ENCODE measurements around the gene CDX2. TPM values are rescaled to one million over a fixed set of nuclear protein-coding genes. Genes with fewer than 3 reads are reported as not detected.

Gene CDX2
- total RNA-seq, 2 experiments from 2014 or later, result not detected

DNA sequence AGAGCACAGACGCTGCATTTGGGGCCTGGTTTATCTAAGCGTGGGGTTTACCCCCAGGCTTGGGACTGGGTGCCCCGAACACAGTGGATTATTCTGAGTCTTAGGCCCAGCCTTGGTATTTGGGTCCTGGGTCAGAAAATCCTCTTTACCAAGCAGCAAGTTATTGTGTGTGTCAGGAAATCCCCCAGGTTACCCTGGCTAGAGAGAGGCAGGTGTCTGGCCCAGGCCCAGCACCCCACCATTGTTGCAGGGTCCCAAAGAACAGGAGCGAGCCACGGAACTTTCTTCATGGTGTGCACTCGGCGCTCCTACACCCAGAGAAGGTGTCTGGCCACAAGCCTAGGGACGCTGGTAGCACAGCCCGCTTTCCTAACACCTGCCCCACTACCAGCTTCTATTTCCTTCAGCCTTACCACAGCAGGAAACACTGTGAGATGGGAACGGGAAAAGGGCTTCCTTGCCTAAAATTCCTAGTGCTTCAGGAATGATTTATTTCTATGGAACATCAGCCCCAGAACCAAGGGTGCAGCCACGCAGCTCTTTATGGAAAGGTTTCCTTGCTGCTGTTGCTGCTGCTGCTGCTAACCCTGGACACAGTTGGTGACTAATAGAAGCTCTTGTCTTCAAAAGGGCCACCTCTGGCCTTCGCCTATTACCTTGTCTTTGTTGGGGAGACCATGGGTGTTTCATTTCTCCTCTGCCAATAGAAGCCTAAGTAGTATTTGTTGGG, 7.4 kb upstream of the CDX2 start:
- no peak overlapping the region for H2AFZ ChIP-seq (ENCODE audit: low read length)
- H3K9me3 ChIP-seq (ENCODE audit: low read length), result no peaks in the 10 kb centered on the region
- no TSS peak for BruUV-seq (replicated peaks)
- no peak for TF ChIP-seq EZH2phosphoT487 (IDR thresholded peaks at IDR 0.05; ENCODE audit: borderline replicate concordance, low read depth, low read length)
- TF ChIP-seq, protein P1, sequence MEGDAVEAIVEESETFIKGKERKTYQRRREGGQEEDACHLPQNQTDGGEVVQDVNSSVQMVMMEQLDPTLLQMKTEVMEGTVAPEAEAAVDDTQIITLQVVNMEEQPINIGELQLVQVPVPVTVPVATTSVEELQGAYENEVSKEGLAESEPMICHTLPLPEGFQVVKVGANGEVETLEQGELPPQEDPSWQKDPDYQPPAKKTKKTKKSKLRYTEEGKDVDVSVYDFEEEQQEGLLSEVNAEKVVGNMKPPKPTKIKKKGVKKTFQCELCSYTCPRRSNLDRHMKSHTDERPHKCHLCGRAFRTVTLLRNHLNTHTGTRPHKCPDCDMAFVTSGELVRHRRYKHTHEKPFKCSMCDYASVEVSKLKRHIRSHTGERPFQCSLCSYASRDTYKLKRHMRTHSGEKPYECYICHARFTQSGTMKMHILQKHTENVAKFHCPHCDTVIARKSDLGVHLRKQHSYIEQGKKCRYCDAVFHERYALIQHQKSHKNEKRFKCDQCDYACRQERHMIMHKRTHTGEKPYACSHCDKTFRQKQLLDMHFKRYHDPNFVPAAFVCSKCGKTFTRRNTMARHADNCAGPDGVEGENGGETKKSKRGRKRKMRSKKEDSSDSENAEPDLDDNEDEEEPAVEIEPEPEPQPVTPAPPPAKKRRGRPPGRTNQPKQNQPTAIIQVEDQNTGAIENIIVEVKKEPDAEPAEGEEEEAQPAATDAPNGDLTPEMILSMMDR (conservative IDR thresholded peaks at IDR 0.05; ENCODE audit: low read length), result no peak
- no peak overlapping the region for H3K27ac ChIP-seq (ENCODE audit: low read depth, low read length, poor library complexity, severe bottlenecking)
- H4K20me1 ChIP-seq (ENCODE audit: insufficient read depth, low read length), result no peaks in the 10 kb centered on the region
- no peak overlapping the region for H3K4me2 ChIP-seq (ENCODE audit: low read length)
- H3K36me3 ChIP-seq (ENCODE audit: insufficient read depth, low read length), result no peaks in the 10 kb centered on the region
- no peaks in the 10 kb centered on the region for H3K79me2 ChIP-seq (ENCODE audit: insufficient read depth, low read depth, low read length)
- no peak for DNase-seq (ENCODE audit: low spot score)
- H3K4me1 ChIP-seq (ENCODE audit: insufficient read depth, low read length, poor library complexity, severe bottlenecking), result no peaks in the 10 kb centered on the region
- no peak overlapping the region for H3K4me3 ChIP-seq (ENCODE audit: low read depth, low read length, poor library complexity, severe bottlenecking)
- intact Hi-C loops (cut with micrococcal nuclease; ENCODE audit: unreplicated experiment), result no loop called here
- ChIA-PET CTCF (ENCODE audit: unreplicated experiment) (no interaction called here), POLR2A (no interaction called here)
- H3K9me2 ChIP-seq (ENCODE audit: insufficient read depth, low read length), result no peaks in the 10 kb centered on the region

DNA sequence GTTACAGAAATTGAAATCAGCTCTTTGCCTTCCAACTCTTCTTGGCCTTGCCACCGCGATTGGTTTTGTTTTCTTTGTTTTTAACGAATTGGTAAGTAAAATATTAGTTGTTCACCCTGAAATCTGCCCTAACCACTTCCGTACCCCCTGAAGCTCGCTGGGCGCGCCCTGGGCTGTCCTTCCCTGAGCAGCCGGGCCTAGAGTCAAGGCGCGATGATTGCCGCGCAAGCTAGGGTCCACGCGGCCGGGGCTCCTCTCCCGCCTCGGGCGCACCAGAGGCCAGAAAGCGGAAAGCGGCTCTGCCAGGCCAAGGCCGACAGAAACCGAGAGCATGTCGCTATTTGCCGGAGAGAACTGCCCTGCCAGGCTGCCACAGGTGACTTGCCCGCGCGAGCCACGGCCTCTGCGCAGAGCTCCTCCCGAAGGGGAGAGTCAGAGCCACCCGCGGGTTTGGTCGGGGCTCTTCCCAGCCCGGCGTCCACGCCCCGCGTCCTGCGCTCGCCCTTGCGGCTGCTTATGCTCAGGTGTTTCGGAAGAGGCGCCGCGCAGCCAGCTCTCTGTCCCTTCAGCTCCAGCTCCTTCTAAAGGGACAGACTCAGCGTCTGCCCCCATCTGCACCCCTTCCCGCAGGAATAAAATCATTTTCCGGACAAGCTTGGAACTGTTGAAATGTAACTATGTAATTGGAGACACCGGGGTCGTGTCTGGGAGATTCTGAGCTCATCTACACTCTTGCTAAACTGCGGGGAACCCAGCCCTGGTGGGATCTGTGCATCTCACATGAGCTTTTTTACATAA, 6.6 kb upstream of the CDX2 start:
- Histone ChIP-seq H3K4me3 (ENCODE audit: low read depth, low read length, poor library complexity, severe bottlenecking) (no peak overlapping the region), H3K36me3 (ENCODE audit: insufficient read depth, low read length) (no peaks in the 10 kb centered on the region), H2AFZ (ENCODE audit: low read length) (no peak overlapping the region), H3K9me2 (ENCODE audit: insufficient read depth, low read length) (no peaks in the 10 kb centered on the region), H3K9me3 (ENCODE audit: low read length) (no peaks in the 10 kb centered on the region), H3K27ac (ENCODE audit: low read depth, low read length, poor library complexity, severe bottlenecking) (no peak overlapping the region), H3K79me2 (ENCODE audit: insufficient read depth, low read depth, low read length) (no peaks in the 10 kb centered on the region), H4K20me1 (ENCODE audit: insufficient read depth, low read length) (no peaks in the 10 kb centered on the region), H3K4me1 (ENCODE audit: insufficient read depth, low read length, poor library complexity, severe bottlenecking) (no peaks in the 10 kb centered on the region), H3K4me2 (ENCODE audit: low read length) (no peak overlapping the region)
- no TSS peak for BruUV-seq (replicated peaks)
- intact Hi-C loops (cut with micrococcal nuclease; ENCODE audit: unreplicated experiment), result no loop called here
- ChIA-PET POLR2A (interaction anchor here (0.6 kb wide), 1 partner anchor 689 kb away, joined by 3 read pairs; no protein-coding TSS in a partner anchor), CTCF (ENCODE audit: unreplicated experiment) (no interaction called here)
- TF ChIP-seq EZH2phosphoT487 (IDR thresholded peaks at IDR 0.05; ENCODE audit: borderline replicate concordance, low read depth, low read length), result no peak
- TF ChIP-seq, protein P1 (conservative IDR thresholded peaks at IDR 0.05; ENCODE audit: low read length), result no peak
- DNase-seq (ENCODE audit: low spot score), result no peak

All from OCI-LY7 (cell line).